A673 (cell line): ENCODE measurements around the gene DPYSL5.

Experiments used
- CTCF ChIP-seq: fragments of 300-800, 200-600 bp; sonication (generic); conservative IDR thresholded peaks from 2 replicates; pipeline ENCODE4 v1.5.1; 2017; ENCODE audit warnings: low read depth, mild to moderate bottlenecking, antibody characterized with exemption, low read length, moderate library complexity, mixed read lengths
- EZH2 ChIP-seq: fragments of 200-600 bp; sonication (generic); IDR thresholded peaks from 2 replicates; pipeline ENCODE4 v1.6.1; 2017; ENCODE audit warnings: borderline replicate concordance, low read depth, mild to moderate bottlenecking, mixed read lengths, antibody characterized with exemption, low read length; ENCODE audit not compliant: poor library complexity, severe bottlenecking

GRCh38 chr2:26932974-26933373, 85.0 kb downstream of the DPYSL5 start:
- no peak for TF ChIP-seq CTCF
- TF ChIP-seq EZH2: no peak
